ENCODE results near the gene EHD1. TPM values are rescaled to one million over a fixed set of nuclear protein-coding genes. Genes with fewer than 3 reads are reported as not detected.

The EHD1 gene
- total and polyA plus RNA-seq, 2 of the 8 experiments (the other 6 are each of a cell fraction or from before 2014, with no cell fraction given): 31.5 to 42.9 TPM

DNA sequence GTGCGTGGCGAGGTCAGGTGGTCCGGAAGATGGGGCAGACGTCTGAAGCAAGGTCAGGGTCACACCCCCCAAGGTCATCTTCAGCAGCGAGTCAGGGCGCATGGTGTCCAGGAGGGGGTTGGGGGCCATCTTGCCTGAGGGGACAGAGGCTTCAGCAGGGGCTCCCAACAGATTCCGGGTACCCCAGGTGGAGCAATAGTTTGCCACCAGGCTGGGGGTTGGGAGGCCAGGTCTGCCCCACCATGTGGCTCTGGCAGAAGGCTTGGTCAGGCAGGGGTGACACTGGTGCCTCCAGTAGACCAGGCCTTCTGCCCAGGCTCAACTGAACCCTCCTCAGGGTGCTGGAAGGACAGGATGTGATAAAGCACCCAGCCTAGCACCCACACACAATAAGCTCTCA is 32.7 kb upstream of the EHD1 start:
- Histone ChIP-seq H3K36me3 (ENCODE audit: control insufficient read depth in 2 of 4, insufficient read depth in 4 of 4, low read length in 3 of 4) (peaks cover 4 to 21% (median 13%) of the 10 kb centered on the region in 4 experiments; a peak in 5 of 8 replicates), H2BK120ac (replicated peaks; ENCODE audit: low read depth, low read length) (no peak overlapping the region), H4K91ac (replicated peaks; ENCODE audit: insufficient read length, low read length) (no peak overlapping the region), H3K14ac (ENCODE audit: insufficient read length) (no peak overlapping the region), H3K79me2 (ENCODE audit: control insufficient read depth in 1 of 2, insufficient read depth in 2 of 2, low read length in 2 of 2) (no peaks in the 10 kb centered on the region), H3K4me2 (ENCODE audit: insufficient read depth in 1 of 2, low read depth in 2 of 2, low read length in 2 of 2) (no peak overlapping the region), H3K27me3 (replicated peaks in 1 of 4; ENCODE audit: control insufficient read depth in 3 of 4, extremely low read depth in 1 of 4, insufficient read depth in 3 of 4, low read length in 3 of 4) (no peaks in the 10 kb centered on the region), H2BK12ac (ENCODE audit: low read depth, low read length) (no peak overlapping the region), H2AK5ac (ENCODE audit: low read depth, low read length) (no peak overlapping the region), H3K9ac (replicated peaks in 1 of 4; ENCODE audit: extremely low read depth in 1 of 4, low read depth in 3 of 4, low read length in 3 of 4) (no peak overlapping the region), H3K27ac (ENCODE audit: low read depth, low read length) (no peak overlapping the region), H3K4ac (replicated peaks; ENCODE audit: insufficient read length, low read depth, low read length) (no peak overlapping the region), H3K56ac (replicated peaks; ENCODE audit: insufficient read length, low read depth, low read length) (no peak overlapping the region), H2BK5ac (ENCODE audit: low read depth, low read length) (no peak overlapping the region), H3K4me1 (replicated peaks in 1 of 4; ENCODE audit: control insufficient read depth in 3 of 4, insufficient read depth in 4 of 4, low read length in 3 of 4) (peaks cover 0 to 6% (median 2%) of the 10 kb centered on the region in 4 experiments; a peak in 3 of 7 replicates), H4K8ac (ENCODE audit: extremely low read depth, insufficient read depth, low read length) (no peak overlapping the region; the same call in 1 of the 2 replicates), H3K4me3 (ENCODE audit: extremely low read depth in 1 of 4, insufficient read depth in 2 of 4, low read depth in 3 of 4, low read length in 4 of 4) (no peak overlapping the region), H2BK15ac (ENCODE audit: low read length) (no peak overlapping the region), H2AFZ (ENCODE audit: low read length) (no peak overlapping the region), H3K18ac (ENCODE audit: extremely low read depth, low read length) (no peak overlapping the region), H2BK20ac (ENCODE audit: low read length) (no peak overlapping the region), H3K79me1 (ENCODE audit: low read depth, low read length) (0 out of 2 replicates have a peak, but pooled peaks cover 2% of the 10 kb centered on the region), H3K23ac (ENCODE audit: insufficient read length) (no peak overlapping the region), H3K23me2 (ENCODE audit: low read depth, low read length) (peaks cover 1% of the 10 kb centered on the region), H4K20me1 (replicated peaks in 1 of 2; ENCODE audit: control insufficient read depth in 1 of 2, insufficient read depth in 2 of 2, low read length in 2 of 2) (peaks cover 2 to 6% of the 10 kb centered on the region in 2 experiments), H3K9me3 (ENCODE audit: insufficient read depth in 2 of 2, low read depth in 1 of 2, low read length in 1 of 2) (no peaks in the 10 kb centered on the region), H4K5ac (ENCODE audit: insufficient read length, low read depth, low read length) (no peak overlapping the region)
- ChIA-PET POLR2A (ENCODE audit: partially characterized antibody) (interaction anchor here (1.4 kb wide), 1 partner anchor 13 kb away, joined by 3 read pairs; no protein-coding TSS in a partner anchor), CTCF (ENCODE audit: partially characterized antibody) (interaction anchor here (1.0 to 2.7 kb wide), 8 partner anchors 14 to 103 kb away, joined by 3 to 19 read pairs (median 6); partner anchors contain the start of genes ARL2, BATF2 and GPHA2)
- 98% methylated on average over 7 of the region's 7 CpGs; no CpG with 5 or more reads in 1 of the 2 experiments for WGBS, 2 experiments (ENCODE audit: extremely low coverage in 1 of 2, insufficient coverage in 1 of 2, insufficient read length in 1 of 2, insufficient replicate concordance in 2 of 2, low coverage in 1 of 2, low lambda C conversion rate in 2 of 2, missing lambda C conversion rate in 1 of 2)
- FAIRE-seq (no peak), DNase-seq (ENCODE audit: low read depth in 1 of 2, low spot score in 2 of 2) (no peak)
- TF ChIP-seq GTF2F1 (IDR thresholded peaks at IDR 0.05; ENCODE audit: borderline replicate concordance, low read depth, low read length) (no peak), RBBP5 (IDR thresholded peaks at IDR 0.05; ENCODE audit: borderline replicate concordance, low read depth, low read length) (no peak), SP2 (IDR thresholded peaks at IDR 0.05; ENCODE audit: low read length) (no peak), KDM4A (IDR thresholded peaks at IDR 0.05; ENCODE audit: low read depth, low read length, severe bottlenecking) (no peak), NRF1 (IDR thresholded peaks at IDR 0.05; ENCODE audit: low read depth, low read length) (no peak), JUND (IDR thresholded peaks at IDR 0.05; ENCODE audit: low read length) (no peak), YY1 (IDR thresholded peaks at IDR 0.05; ENCODE audit: low read depth, low read length) (no peak), TCF12 (IDR thresholded peaks at IDR 0.05; ENCODE audit: low read depth, low read length) (no peak), CEBPB (IDR thresholded peaks at IDR 0.05; ENCODE audit: low read depth, low read length) (no peak), JUN (IDR thresholded peaks at IDR 0.05; ENCODE audit: low read depth, low read length) (no peak), SP4 (IDR thresholded peaks at IDR 0.05; ENCODE audit: low read length) (no peak), BCL11A (IDR thresholded peaks at IDR 0.05; ENCODE audit: low read depth in 2 of 2, low read length in 2 of 2) (no peak), PHF8 (conservative IDR thresholded peaks at IDR 0.05; ENCODE audit: low read depth, low read length) (no peak), POU5F1 (IDR thresholded peaks at IDR 0.05; ENCODE audit: low read depth, low read length) (no peak), BRCA1 (IDR thresholded peaks at IDR 0.05; ENCODE audit: low read depth, low read length) (no peak), CBX8 (IDR thresholded peaks at IDR 0.05; ENCODE audit: borderline replicate concordance, low read depth, low read length) (no peak)
